HG02884 (cell line): Measurements from ENCODE around the gene GPR137B.
A peak's percentile ranks its signal among the peaks of the same experiment; 100 is the strongest.
"Not testable (repeated sequence)": the region's sequence is repeated elsewhere in the genome, so short reads cannot be mapped to it uniquely, and the experiment has no call there.

Experiments
- ATAC-seq: cut with Tn5 transposase; IDR thresholded peaks from one replicate; pipeline ENCODE4 v1.9.1; 2021; ENCODE audit warnings: mild to moderate bottlenecking, moderate library complexity; ENCODE audit not compliant: unreplicated experiment

Gene GPR137B

GRCh38 chr1:236160540-236161127 is 18.3 kb downstream of the GPR137B start:
- ATAC-seq = no peak

DNA sequence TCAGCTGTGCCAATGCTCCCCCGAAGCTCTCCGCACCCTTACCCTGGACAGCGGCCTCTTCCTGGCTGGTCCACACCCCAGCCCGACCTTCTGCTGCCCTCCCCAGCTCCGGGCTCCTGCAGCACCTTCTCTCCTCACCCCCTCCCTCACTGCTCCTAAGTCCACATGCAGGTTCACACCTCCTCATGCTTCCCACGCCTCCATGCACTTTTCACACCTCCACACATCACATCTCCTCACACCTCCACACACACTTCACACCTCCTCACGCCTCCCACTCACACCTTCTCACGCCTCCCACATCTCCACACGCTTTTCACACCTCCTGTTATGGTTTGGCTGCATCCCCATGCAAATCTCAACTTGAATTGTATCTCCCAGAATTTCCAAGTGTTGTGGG is 18.9 kb downstream of the GPR137B start:
- no peak for ATAC-seq

DNA sequence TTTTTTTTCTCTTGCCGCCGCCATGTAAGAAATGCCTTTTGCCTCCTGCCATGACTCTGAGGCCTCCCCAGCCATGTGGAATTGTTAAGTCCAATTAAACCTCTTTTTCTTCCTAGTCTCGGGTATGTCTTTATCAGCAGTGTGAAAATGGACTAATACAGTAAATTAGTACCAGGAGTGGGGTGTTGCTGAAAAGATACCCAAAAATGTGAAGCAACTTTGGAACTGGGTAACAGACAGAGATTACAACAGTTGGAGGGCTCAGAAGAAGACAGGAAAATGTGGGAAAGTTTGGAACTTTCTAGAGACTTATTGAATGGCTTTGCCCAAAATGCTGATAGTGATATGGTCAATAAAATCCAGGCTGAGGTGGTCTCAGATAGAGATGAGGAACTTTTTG is 19.4 kb downstream of the GPR137B start:
- ATAC-seq = not testable (repeated sequence)

- no peak for ATAC-seq
These were observed 21.3 kb downstream of the GPR137B start for GRCh38 chr1:236163463-236164153.

DNA sequence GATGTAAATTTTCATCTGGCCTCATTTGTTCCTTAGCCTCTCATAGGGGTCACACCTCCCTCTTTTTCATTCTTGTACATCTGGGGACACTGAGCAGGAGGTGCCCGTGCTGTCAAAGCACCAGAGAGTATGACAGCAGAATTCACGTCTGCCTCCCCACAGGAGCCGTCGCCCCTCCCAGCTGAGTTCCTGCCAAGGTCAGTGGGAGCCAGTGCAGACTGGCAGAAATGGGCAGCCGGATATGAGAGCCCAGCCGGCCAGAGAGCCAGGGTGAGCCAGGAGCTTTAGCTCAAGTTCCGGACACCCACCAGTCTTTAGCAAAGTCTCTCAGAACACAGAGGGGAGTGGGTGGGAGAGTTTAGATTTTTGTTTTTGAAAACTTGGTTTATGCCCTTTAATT is 21.9 kb downstream of the GPR137B start:
- ATAC-seq = no peak

GRCh38 chr1:236165238-236165981 is 23.1 kb downstream of the GPR137B start:
- no peak for ATAC-seq

DNA sequence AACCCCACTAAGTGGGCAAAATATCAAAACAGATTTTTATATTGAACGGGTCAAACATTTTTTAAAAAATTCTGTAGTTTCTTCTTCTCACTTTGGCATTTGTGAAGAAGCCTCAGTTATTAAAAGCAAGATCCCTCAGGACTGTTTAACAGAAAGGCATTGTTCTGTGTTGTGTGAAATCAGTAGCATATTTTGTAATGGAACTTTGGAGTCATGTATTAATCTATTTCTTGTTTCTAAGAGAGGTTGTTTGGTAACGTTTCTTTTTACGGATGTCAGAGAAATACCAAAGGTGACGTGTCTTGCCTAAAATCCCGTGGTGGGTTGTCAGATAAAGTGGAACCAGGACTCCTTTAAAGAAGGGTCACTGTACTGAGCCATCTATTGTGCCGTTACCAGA is 23.7 kb downstream of the GPR137B start:
- ATAC-seq = no peak

DNA sequence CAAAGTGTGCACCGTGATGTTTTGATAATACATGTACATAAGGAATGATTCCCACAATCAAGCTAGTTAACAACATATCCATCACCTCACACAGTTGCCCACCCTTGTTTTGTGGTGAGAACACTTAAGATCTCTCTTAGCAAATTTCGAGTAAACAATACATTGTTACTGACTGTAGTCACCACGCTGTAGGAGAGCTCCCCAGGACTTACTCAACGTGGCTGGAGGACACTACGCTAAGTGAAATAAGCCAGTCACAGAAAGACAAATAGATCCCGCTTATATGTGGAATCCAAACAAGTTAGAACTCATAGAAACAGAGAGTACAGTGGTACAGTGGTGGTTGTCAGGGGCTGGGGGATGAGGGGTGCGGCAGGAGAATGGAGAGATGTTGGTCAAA is 24.8 kb downstream of the GPR137B start:
- ATAC-seq = no peak

- ATAC-seq = no peak
These were observed 25.2 kb downstream of the GPR137B start for GRCh38 chr1:236167578-236167977.

DNA sequence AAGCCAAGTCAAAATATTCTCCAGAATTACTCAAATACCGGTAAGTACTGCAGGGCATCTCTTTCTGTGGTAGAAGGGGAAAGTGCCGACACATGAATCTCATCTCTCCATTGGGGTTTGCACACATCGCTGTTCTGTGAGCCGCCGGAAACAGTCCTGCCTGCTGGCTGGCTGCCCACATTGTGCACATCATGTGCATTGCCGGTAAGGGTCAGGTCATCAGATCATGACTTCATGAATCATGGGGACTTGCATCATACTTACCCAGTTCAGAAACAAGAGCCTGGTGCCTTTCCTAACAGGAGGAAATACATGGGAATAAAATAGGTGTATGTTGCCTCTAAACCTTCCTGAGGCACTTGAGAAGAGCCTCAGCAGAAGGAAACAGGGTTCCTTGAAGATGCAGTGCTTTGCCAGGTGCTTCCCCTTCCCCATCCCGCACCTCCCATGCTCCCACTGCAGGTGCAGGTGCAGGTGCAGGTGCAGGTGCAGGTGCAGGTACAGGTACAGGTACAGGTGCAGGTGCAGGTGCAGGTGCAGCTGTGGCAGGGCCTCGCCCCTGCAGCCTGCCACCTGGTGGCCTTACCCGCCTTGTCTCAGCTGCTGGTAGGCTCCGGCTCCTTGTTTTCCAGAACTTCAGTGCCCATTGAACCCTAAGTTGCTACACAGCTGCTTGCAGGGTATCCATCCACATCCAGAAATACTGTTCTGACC is 26.5 kb downstream of the GPR137B start:
- no peak for ATAC-seq

- ATAC-seq = no peak
These were observed 29.8 kb downstream of the GPR137B start for GRCh38 chr1:236172041-236172579.

DNA sequence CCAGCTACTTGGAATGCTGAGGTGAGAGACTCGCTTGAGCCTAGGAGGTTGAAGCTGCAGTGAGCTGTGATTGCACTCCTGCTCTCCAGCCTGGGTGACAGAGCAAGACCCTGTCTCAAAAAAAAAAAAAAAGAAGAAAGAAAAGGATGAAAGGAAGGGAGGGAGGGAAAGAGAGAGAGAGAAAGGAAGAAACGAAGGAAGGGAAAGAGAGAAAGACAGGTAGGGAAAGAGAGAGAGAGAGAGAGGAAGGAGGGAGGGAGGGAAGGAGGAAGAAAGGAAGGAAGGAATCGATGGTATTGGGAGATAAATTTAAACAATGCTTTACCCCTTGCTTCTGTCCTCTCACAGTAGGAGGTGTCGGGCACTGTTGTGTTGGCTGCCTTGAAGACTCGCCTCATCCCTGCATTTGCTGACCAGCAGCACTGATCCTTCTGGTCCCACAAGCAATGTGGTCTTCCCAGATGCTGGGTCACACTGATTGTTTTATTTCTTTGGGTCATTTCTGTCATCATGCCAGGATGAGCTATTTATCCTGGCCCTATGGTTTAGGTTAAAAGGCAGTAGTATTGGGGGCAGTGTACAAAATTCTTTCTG is 30.9 kb downstream of the GPR137B start:
- ATAC-seq = no peak

- peak; percentile 90 for ATAC-seq
These were observed 33.5 kb downstream of the GPR137B start for GRCh38 chr1:236175642-236176336.

DNA sequence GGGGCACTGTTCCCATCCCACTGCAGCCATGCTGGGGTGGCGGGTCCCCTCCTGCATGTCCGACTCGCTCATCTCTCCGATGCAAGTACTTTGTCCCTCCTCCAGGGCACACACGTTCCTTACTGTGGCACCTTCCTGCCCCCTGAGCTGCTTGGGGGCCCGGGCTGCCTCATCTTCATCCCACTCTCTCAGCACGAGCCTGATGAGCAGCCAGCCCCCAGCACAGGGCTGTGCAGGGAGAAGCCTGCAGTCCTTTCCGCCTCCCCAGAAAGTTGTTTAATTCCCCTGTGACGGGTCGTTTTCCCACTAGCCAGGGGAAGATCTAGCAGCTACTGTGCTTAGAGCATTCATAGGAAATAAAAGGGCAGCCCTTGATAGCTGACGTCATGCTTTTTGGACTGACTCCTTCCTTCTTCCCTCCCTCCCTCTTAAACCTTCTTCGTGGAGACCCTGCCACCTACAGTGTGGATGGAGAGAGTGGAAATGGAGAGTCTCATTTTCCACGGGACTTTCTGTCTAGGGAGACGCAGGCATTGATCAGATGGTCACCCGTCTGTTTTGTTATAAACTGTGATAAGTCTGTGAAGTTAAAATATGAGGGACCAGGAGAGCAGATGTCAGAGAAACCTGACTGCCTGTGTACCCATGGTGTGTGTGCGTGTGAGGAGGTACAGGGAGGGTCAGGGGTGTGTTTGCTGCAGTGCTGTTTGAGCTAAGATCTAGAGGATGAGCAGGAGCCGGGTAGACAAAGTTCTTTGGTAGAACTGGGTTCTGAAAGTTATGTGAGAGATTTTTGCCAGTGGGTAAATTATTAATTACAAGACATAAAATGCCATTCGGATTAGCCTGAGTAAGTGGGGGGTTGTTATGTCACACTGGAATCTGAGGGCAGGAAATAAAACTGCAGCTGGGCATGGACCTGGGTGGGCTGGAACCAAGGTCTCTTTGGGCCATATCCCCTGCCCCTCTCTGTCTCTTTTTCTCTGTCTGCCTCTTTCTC is 34.3 kb downstream of the GPR137B start:
- ATAC-seq = no peak

DNA sequence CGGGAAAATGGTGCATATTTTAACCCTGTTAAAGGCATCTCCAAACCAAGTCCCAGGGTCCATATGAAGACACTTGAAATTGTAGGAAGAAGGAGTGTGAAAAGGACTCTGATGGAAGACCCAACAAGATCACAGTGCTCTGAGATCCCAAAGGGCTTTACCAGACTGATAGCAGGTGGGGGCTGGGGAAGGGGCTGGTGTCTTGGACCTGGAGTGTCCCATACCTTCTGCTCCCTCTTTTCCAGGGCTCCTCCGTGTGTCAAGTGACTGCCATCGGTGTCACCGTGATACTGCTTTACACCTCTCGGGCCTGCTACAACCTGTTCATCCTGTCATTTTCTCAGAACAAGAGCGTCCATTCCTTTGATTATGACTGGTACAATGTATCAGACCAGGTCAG is 37.3 kb downstream of the GPR137B start:
- ATAC-seq = no peak

DNA sequence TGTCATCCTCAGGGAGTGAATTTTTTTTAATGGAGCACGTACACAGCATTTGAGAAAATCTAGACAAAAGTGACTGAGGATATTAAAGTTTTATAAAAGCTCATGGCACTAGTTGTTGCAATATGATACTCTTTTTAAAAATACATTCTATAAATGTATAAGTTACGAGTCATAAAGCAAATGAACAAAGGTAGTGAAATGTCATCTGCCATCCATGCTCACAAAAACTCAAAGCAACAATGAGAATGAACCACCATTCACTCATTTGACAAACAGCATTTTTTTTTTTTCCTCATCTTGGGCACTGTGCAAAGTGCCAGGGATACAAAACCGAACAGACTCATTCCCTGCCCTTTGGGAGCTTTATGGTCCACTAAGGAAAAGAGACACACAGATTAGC is 38.7 kb downstream of the GPR137B start:
- ATAC-seq = no peak

DNA sequence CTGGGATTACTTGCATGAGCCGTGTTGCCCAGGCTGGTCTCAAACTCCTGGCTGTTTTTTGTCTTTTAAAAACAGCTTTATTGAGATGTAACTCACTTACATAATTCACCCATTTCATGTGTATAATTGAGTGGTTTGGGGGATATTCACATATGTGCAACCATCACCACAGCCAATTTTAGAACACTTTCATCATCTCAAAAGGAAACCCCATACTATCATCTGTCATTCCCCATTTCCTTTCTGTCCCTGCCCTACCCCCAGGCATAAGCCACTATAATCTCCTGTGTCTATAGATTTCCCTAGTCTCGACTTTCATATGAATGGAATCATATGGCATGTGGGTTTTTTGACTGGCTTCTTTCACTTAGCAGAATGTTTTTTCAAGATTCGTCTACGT is 43.3 kb downstream of the GPR137B start:
- ATAC-seq = no peak

DNA sequence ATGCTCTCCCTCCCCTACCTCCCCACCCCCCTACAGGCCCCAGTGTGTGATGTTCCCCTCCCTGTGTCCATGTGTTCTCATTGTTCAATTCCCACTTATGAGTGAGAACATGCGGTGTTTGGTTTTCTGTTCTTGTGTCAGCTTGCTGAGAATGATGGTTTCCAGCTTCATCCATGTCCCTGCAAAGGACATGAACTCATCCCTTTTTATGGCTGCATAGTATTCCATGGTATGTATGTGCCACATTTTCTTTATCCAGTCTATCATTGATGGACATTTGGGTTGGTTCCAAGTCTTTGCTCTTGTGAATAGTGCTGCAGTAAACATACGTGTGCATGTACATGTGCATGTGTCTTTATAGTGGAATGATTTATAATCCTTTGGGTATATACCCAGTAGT is 44.1 kb downstream of the GPR137B start:
- ATAC-seq = not testable (repeated sequence)

DNA sequence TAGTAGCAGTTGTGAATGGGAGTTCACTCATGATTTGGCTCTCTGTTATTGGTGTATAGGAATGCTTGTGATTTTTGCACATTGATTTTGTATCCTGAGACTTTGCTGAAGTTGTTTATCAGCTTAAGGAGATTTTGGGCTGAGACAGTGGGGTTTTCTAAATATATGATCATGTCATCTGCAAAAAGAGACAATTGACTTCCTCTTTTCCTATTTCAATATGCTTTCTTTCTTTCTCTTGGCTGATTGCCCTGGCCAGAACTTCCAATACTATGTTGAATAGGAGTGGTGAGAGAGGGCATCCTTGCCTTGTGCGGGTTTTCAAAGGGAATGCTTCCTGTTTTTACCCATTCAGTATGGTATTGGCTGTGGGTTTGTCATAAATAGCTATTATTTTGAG is 45.7 kb downstream of the GPR137B start:
- ATAC-seq = not testable (repeated sequence)
